SK-N-SH (cell line): ENCODE measurements around the gene DEFB108B.
"Not testable (repeated sequence)": the region's sequence is repeated elsewhere in the genome, so short reads cannot be mapped to it uniquely, and the experiment has no call there.

ENCODE experiments used
- EZH2phosphoT487 ChIP-seq: fragments of 200-600 bp; sonication (generic); IDR thresholded peaks from 2 replicates; pipeline ENCODE4 v1.6.1; 2017; ENCODE audit warnings: low read depth, mixed run types, mild to moderate bottlenecking, antibody characterized with exemption, moderate library complexity, borderline replicate concordance
- NRF1 ChIP-seq: IDR thresholded peaks from 2 replicates; pipeline ENCODE4 v1.6.1; 2012; ENCODE audit warnings: low read depth, mild to moderate bottlenecking, low read length
- RCOR1 ChIP-seq: fragments of 150-350 bp; IDR thresholded peaks from 2 replicates; pipeline ENCODE4 v1.6.1; 2017; ENCODE audit warnings: antibody characterized with exemption, low read length
- RFX5 ChIP-seq: IDR thresholded peaks from 2 replicates; pipeline ENCODE4 v1.6.1; 2012; ENCODE audit warnings: mild to moderate bottlenecking, improper control_type of control experiment, low read length
- USF1 ChIP-seq: IDR thresholded peaks from 2 replicates; pipeline ENCODE4 v1.4.0; 2012; ENCODE audit warnings: low read depth, borderline replicate concordance
- TF ChIP-seq, protein P1 (sequence below): IDR thresholded peaks from 2 replicates; pipeline ENCODE4 v1.6.1; 2012; ENCODE audit warnings: mild to moderate bottlenecking, low read depth, low read length, moderate library complexity
- TF ChIP-seq, protein P2 (sequence below): IDR thresholded peaks from 2 replicates; pipeline ENCODE4 v1.4.0; 2012; ENCODE audit warnings: low read depth

DNA sequence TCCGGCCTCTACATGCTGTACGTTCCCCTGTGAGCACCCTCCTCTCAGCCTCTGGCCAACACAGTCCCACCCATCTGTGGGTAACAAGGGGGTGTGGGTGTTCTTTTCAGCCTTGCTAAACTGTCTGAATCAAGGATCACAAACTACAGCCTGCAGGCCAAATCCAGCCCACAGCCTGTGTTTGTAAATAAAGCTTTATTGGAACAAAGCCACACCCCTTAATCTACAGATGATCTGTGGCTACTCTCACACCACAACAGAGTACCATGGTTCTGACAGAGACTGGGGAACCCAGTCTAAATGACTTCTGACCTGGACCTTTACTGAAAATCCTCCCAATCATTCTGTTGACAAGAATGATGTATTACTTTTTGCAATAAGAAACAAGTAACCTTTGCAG is 32.0 kb upstream of the DEFB108B start:
- TF ChIP-seq RFX5, USF1, EZH2phosphoT487, RCOR1, NRF1: not testable (repeated sequence)
- TF ChIP-seq, protein P1, sequence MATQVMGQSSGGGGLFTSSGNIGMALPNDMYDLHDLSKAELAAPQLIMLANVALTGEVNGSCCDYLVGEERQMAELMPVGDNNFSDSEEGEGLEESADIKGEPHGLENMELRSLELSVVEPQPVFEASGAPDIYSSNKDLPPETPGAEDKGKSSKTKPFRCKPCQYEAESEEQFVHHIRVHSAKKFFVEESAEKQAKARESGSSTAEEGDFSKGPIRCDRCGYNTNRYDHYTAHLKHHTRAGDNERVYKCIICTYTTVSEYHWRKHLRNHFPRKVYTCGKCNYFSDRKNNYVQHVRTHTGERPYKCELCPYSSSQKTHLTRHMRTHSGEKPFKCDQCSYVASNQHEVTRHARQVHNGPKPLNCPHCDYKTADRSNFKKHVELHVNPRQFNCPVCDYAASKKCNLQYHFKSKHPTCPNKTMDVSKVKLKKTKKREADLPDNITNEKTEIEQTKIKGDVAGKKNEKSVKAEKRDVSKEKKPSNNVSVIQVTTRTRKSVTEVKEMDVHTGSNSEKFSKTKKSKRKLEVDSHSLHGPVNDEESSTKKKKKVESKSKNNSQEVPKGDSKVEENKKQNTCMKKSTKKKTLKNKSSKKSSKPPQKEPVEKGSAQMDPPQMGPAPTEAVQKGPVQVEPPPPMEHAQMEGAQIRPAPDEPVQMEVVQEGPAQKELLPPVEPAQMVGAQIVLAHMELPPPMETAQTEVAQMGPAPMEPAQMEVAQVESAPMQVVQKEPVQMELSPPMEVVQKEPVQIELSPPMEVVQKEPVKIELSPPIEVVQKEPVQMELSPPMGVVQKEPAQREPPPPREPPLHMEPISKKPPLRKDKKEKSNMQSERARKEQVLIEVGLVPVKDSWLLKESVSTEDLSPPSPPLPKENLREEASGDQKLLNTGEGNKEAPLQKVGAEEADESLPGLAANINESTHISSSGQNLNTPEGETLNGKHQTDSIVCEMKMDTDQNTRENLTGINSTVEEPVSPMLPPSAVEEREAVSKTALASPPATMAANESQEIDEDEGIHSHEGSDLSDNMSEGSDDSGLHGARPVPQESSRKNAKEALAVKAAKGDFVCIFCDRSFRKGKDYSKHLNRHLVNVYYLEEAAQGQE: not testable (repeated sequence)
- TF ChIP-seq, protein P2, sequence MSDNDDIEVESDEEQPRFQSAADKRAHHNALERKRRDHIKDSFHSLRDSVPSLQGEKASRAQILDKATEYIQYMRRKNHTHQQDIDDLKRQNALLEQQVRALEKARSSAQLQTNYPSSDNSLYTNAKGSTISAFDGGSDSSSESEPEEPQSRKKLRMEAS: not testable (repeated sequence)
